IMR-90 (cell line): Measurements from ENCODE around the gene CLEC20A. TPM values are rescaled to one million over a fixed set of nuclear protein-coding genes. Genes with fewer than 3 reads are reported as not detected.

Source experiments
- ATAC-seq: fragments of 200-7000 bp; cut with Tn5 transposase; 2 replicates; pipeline ENCODE4 v1.9.1; 2020; ENCODE audit warnings: low read depth, mild to moderate bottlenecking, moderate library complexity
- BruUV-seq: library from RNA; stranded (reverse); fragments of 400-500 nt; replicated peaks from 2 replicates; lab custom pipeline; 2021; lab: Mats Ljungman, UMichigan
- CTCF ChIA-PET: fragments of 300-600 bp; formaldehyde crosslinking; extraction: SDS; loops from one replicate; lab custom pipeline; 2021; ENCODE audit warnings: antibody characterized with exemption; lab: Yijun Ruan, JAX
- POLR2A ChIA-PET: fragments of 300-600 bp; sonication (Branson Sonifier 250); formaldehyde crosslinking; loops from one replicate; lab custom pipeline; 2022; ENCODE audit warnings: antibody characterized with exemption; ENCODE audit not compliant: unreplicated experiment; lab: Charles Lee
- DNase-seq: peaks from one replicate; pipeline ENCODE4 v3.0.0; 2013
- H2AFZ ChIP-seq: replicated peaks from 2 replicates; pipeline ENCODE3; 2013; ENCODE audit warnings: low read length, mild to moderate bottlenecking; ENCODE audit not compliant: poor library complexity
- H2AK5ac ChIP-seq: 2 replicates; pipeline ENCODE4 v1.6.1; 2013; ENCODE audit warnings: low read depth, low read length, inconsistent platforms
- H2AK9ac ChIP-seq: replicated peaks from 2 replicates; pipeline ENCODE3; 2013; ENCODE audit warnings: mild to moderate bottlenecking, low read depth, low read length, moderate library complexity; ENCODE audit not compliant: poor library complexity
- H2BK120ac ChIP-seq: 2 replicates; pipeline ENCODE4 v1.6.1; 2013; ENCODE audit warnings: low read depth, low read length, inconsistent platforms
- H2BK15ac ChIP-seq: 3 replicates; pipeline ENCODE4 v1.6.1; 2013; ENCODE audit warnings: low read depth, low read length, inconsistent platforms
- H2BK20ac ChIP-seq: 2 replicates; pipeline ENCODE4 v1.6.1; 2013; ENCODE audit warnings: low read depth, mild to moderate bottlenecking, inconsistent platforms, low read length, moderate library complexity
- H2BK5ac ChIP-seq: 2 replicates; pipeline ENCODE4 v1.6.1; 2013; ENCODE audit warnings: mild to moderate bottlenecking, low read depth, low read length, inconsistent platforms; ENCODE audit not compliant: poor library complexity, severe bottlenecking
- H3K14ac ChIP-seq: replicated peaks from 2 replicates; pipeline ENCODE4 v1.6.1; 2013; ENCODE audit warnings: low read depth, low read length, inconsistent platforms
- H3K18ac ChIP-seq: 2 replicates; pipeline ENCODE4 v1.6.1; 2013; ENCODE audit warnings: low read depth, low read length, control low read depth
- H3K23ac ChIP-seq: 2 replicates; pipeline ENCODE4 v1.6.1; 2013; ENCODE audit warnings: low read depth, low read length, inconsistent platforms
- H3K27ac ChIP-seq: 2 replicates; pipeline ENCODE4 v1.5.1; 2013; ENCODE audit warnings: mild to moderate bottlenecking, control low read depth, low read length; ENCODE audit not compliant: insufficient read depth
- H3K27me3 ChIP-seq: 2 replicates; pipeline ENCODE4 v1.6.1; 2013; ENCODE audit warnings: low read length; ENCODE audit not compliant: control insufficient read depth, insufficient read depth
- H3K36me3 ChIP-seq: 2 replicates; pipeline ENCODE4 v1.6.1; 2013; ENCODE audit warnings: low read length, mixed read lengths; ENCODE audit not compliant: control insufficient read depth, insufficient read depth
- H3K4ac ChIP-seq: 2 replicates; pipeline ENCODE4 v1.6.1; 2013; ENCODE audit warnings: low read depth, low read length, inconsistent platforms
- H3K4me1 ChIP-seq: 2 replicates; pipeline ENCODE4 v1.6.1; 2013; ENCODE audit warnings: low read length, mixed read lengths; ENCODE audit not compliant: control insufficient read depth, insufficient read depth
- H3K4me2 ChIP-seq: 2 replicates; pipeline ENCODE4 v1.6.1; 2013; ENCODE audit warnings: low read depth, mild to moderate bottlenecking, control low read depth, low read length, moderate library complexity
- H3K4me3 ChIP-seq: 2 replicates; pipeline ENCODE4 v1.5.1; 2013; ENCODE audit warnings: low read depth, mild to moderate bottlenecking, control low read depth, low read length, moderate library complexity; ENCODE audit not compliant: insufficient read depth
- H3K56ac ChIP-seq: 2 replicates; pipeline ENCODE4 v1.6.1; 2013; ENCODE audit warnings: low read length, inconsistent platforms; ENCODE audit not compliant: insufficient read depth; ENCODE audit errors: extremely low read depth
- H3K79me1 ChIP-seq, 2 experiments: 2 replicates each; pipeline ENCODE4 v1.6.1; 2013; ENCODE audit warnings: low read length in 2 of 2, inconsistent platforms in 1 of 2, low read depth in 1 of 2
- H3K9ac ChIP-seq: 2 replicates; pipeline ENCODE4 v1.6.1; 2013; ENCODE audit warnings: low read depth, low read length, control low read depth
- H3K9me1 ChIP-seq: 2 replicates; pipeline ENCODE4 v1.6.1; 2013; ENCODE audit warnings: low read length, inconsistent platforms; ENCODE audit not compliant: insufficient read depth
- H3K9me3 ChIP-seq: 2 replicates; pipeline ENCODE4 v1.6.1; 2013; ENCODE audit warnings: low read length; ENCODE audit not compliant: control insufficient read depth, insufficient read depth
- H4K20me1 ChIP-seq: 2 replicates; pipeline ENCODE4 v1.6.1; 2013; ENCODE audit warnings: low read length, inconsistent platforms; ENCODE audit not compliant: insufficient read depth
- H4K5ac ChIP-seq: 2 replicates; pipeline ENCODE4 v1.6.1; 2013; ENCODE audit warnings: mild to moderate bottlenecking, low read depth, low read length, control low read depth
- H4K8ac ChIP-seq, 2 experiments: 2 replicates each; pipeline ENCODE4 v1.6.1; 2013; ENCODE audit warnings: low read depth in 2 of 2, low read length in 2 of 2, control low read depth in 1 of 2, inconsistent platforms in 1 of 2
- H4K91ac ChIP-seq: 2 replicates; pipeline ENCODE4 v1.6.1; 2013; ENCODE audit warnings: low read depth, low read length, inconsistent platforms; ENCODE audit not compliant: insufficient read depth
- BHLHE40 ChIP-seq: fragments of 150-350 bp; IDR thresholded peaks from 2 replicates; pipeline ENCODE4 v1.6.1; 2016; ENCODE audit warnings: mild to moderate bottlenecking, low read depth, low read length
- CEBPB ChIP-seq: IDR thresholded peaks from 2 replicates; pipeline ENCODE4 v1.6.1; 2012; ENCODE audit warnings: low read depth, low read length, improper control_type of control experiment
- CHD1 ChIP-seq: IDR thresholded peaks from 2 replicates; pipeline ENCODE4 v1.6.1; 2012; ENCODE audit warnings: low read depth, low read length, improper control_type of control experiment
- CTCF ChIP-seq: conservative IDR thresholded peaks from 2 replicates; pipeline ENCODE4 v1.5.1; 2012; ENCODE audit warnings: mild to moderate bottlenecking, low read depth, low read length, improper control_type of control experiment
- ELK1 ChIP-seq: fragments of 150-350 bp; IDR thresholded peaks from 2 replicates; pipeline ENCODE4 v1.6.1; 2016; ENCODE audit warnings: low read depth, mild to moderate bottlenecking, low read length, moderate library complexity, borderline replicate concordance
- FOS ChIP-seq: fragments of 150-350 bp; IDR thresholded peaks from 2 replicates; pipeline ENCODE4 v1.6.1; 2016; ENCODE audit warnings: low read depth, low read length
- MAZ ChIP-seq: IDR thresholded peaks from 2 replicates; pipeline ENCODE4 v1.6.1; 2012; ENCODE audit warnings: low read depth, mild to moderate bottlenecking, low read length, improper control_type of control experiment, moderate library complexity, borderline replicate concordance
- MXI1 ChIP-seq: IDR thresholded peaks from 2 replicates; pipeline ENCODE4 v1.6.1; 2012; ENCODE audit warnings: low read depth, mild to moderate bottlenecking, low read length, moderate library complexity, borderline replicate concordance
- NFE2L2 ChIP-seq: fragments of 150-350 bp; IDR thresholded peaks from 2 replicates; pipeline ENCODE4 v1.6.1; 2016; ENCODE audit warnings: low read depth, mild to moderate bottlenecking, low read length
- POLR2A ChIP-seq: IDR thresholded peaks from 2 replicates; pipeline ENCODE4 v1.6.1; 2012; ENCODE audit warnings: mild to moderate bottlenecking, low read depth, low read length
- RAD21 ChIP-seq: IDR thresholded peaks from 2 replicates; pipeline ENCODE4 v1.6.1; 2012; ENCODE audit warnings: low read length, improper control_type of control experiment
- SMC3 ChIP-seq: fragments of 150-350 bp; IDR thresholded peaks from 2 replicates; pipeline ENCODE4 v1.6.1; 2016; ENCODE audit warnings: low read depth, mild to moderate bottlenecking, antibody characterized with exemption, low read length, moderate library complexity
- WGBS, 2 experiments: methylation state at CpG; one replicate each; pipeline versions ENCODE4 v1.1.5 to v1.1.7; 2013; ENCODE audit warnings: missing lambda C conversion rate in 2 of 2; ENCODE audit not compliant: insufficient read length in 1 of 2; ENCODE audit errors: extremely low coverage in 2 of 2; 5-methylcytosine and 5-hydroxymethylcytosine counted together
- dilution Hi-C: fragments of 300-500 bp; cut with HindIII; formaldehyde crosslinking; loops from one replicate; pipeline ENCODE4 v1.14.3; 2018; ENCODE audit warnings: low sequenced_read_pairs; ENCODE audit not compliant: unreplicated experiment
- in situ Hi-C: fragments of 300-500 bp; cut with MboI; formaldehyde crosslinking; loops from 3 replicates; pipeline ENCODE4 v1.14.3; 2019; ENCODE audit warnings: low sequenced_read_pairs, inconsistent platforms, mixed read lengths
- intact Hi-C: fragments of 100-400 bp; cut with micrococcal nuclease; formaldehyde crosslinking; loops from 2 replicates; pipeline ENCODE4 v1.10.0; 2022
- polyA plus RNA-seq, 3 experiments: library from polyadenylated mRNA; depleted of rRNA; stranded (reverse); fragments of >200 nt; gene quantifications; 2 replicates each; pipeline ENCODE4 v1.2.3, GENCODE V29; 2012; ENCODE audit warnings: low replicate concordance in 1 of 3
- total RNA-seq: library from RNA; depleted of rRNA; stranded (reverse); fragments of >200 nt; gene quantifications from 2 replicates; pipeline ENCODE4 v1.2.3, GENCODE V29; 2012
- TF ChIP-seq, protein P1 (sequence below): fragments of 150-350 bp; IDR thresholded peaks from 2 replicates; pipeline ENCODE4 v1.6.1; 2017; ENCODE audit warnings: mild to moderate bottlenecking, antibody characterized with exemption, low read length, low read depth

Gene CLEC20A
- total and polyA plus RNA-seq, 2 of the 4 experiments (the other 2 are of a cell fraction) = not detected

DNA sequence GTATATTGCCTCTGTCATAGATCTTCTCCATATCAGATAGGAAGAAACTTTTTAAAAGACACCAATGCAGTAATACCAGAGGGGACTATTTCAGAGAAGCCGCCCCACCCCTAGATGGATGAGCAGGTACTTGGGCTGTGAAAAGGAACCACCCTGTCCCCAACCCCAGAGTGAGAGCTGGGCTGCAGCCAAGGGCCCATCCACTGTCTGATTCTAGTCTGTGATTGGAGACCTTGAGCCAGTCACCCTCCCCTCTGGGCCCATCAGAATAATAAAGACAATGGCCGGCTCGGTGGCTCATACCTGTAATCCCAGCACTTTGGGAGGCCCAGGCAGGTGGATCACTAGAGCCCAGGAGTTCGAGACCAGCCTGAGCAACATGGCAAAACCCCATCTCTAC, 5.0 kb downstream of the CLEC20A start:
- dilution Hi-C loops = no loop called here
- no peak overlapping the region for H3K4ac ChIP-seq
- no peak overlapping the region for H4K5ac ChIP-seq
- ATAC-seq = no peak
- no peak overlapping the region for H2BK15ac ChIP-seq
- H3K56ac ChIP-seq = no peak overlapping the region
- peaks cover 5% of the 10 kb centered on the region; the same call in 1 of the 2 replicates for H3K27me3 ChIP-seq
- no peak for TF ChIP-seq POLR2A
- no peak for TF ChIP-seq RAD21
- no peak for TF ChIP-seq MXI1
- TF ChIP-seq ELK1 = no peak
- TF ChIP-seq CTCF = no peak
- TF ChIP-seq BHLHE40 = no peak
- no peak for TF ChIP-seq MAZ
- TF ChIP-seq FOS = no peak
- TF ChIP-seq SMC3 = no peak
- TF ChIP-seq NFE2L2 = no peak
- TF ChIP-seq CEBPB = no peak
- TF ChIP-seq, protein P1, sequence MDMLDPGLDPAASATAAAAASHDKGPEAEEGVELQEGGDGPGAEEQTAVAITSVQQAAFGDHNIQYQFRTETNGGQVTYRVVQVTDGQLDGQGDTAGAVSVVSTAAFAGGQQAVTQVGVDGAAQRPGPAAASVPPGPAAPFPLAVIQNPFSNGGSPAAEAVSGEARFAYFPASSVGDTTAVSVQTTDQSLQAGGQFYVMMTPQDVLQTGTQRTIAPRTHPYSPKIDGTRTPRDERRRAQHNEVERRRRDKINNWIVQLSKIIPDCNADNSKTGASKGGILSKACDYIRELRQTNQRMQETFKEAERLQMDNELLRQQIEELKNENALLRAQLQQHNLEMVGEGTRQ = no peak
- TF ChIP-seq CHD1 = no peak
- H2BK120ac ChIP-seq = no peak overlapping the region
- no peak overlapping the region for H3K9ac ChIP-seq
- H4K20me1 ChIP-seq = no peaks in the 10 kb centered on the region
- no TSS peak for BruUV-seq
- no peak overlapping the region for H4K8ac ChIP-seq
- H3K36me3 ChIP-seq = no peaks in the 10 kb centered on the region
- whole genome bisulfite sequencing, 2 experiments = no CpG with 5 or more reads among the region's 4 CpGs
- H3K4me1 ChIP-seq = no peaks in the 10 kb centered on the region
- POLR2A ChIA-PET = no interaction called here
- intact Hi-C loops = loop anchor here (10.0 kb wide), 1 partner anchor 537 kb away; no protein-coding TSS in a partner anchor
- no peak overlapping the region for H2BK5ac ChIP-seq
- H3K14ac ChIP-seq = no peak overlapping the region
- H2AK9ac ChIP-seq = no peak overlapping the region
- no peak for DNase-seq
- H3K18ac ChIP-seq = no peak overlapping the region
- no peak overlapping the region for H3K4me2 ChIP-seq
- CTCF ChIA-PET = interaction anchor here (1.1 to 1.7 kb wide), 2 partner anchors 10 to 16 kb away, joined by 3 to 6 read pairs; no protein-coding TSS in a partner anchor
- no peak overlapping the region for H4K91ac ChIP-seq
- no peaks in the 10 kb centered on the region for H3K9me1 ChIP-seq
- H3K27ac ChIP-seq = no peak overlapping the region
- H2AFZ ChIP-seq = no peak overlapping the region
- H2AK5ac ChIP-seq = no peak overlapping the region
- no peaks in the 10 kb centered on the region for H3K9me3 ChIP-seq
- H3K79me1 ChIP-seq = no peaks in the 10 kb centered on the region
- H3K23ac ChIP-seq = no peak overlapping the region
- H3K4me3 ChIP-seq = no peak overlapping the region
- in situ Hi-C loops = no loop called here
- no peak overlapping the region for H2BK20ac ChIP-seq
